Activated naive CD8-positive, alpha-beta T cell treated with anti-CD3 and anti-CD28 coated beads for 36 hours (primary cell): ENCODE results near the gene PLCB4. TPM values are rescaled to one million over a fixed set of nuclear protein-coding genes. Genes with fewer than 3 reads are reported as not detected.

ENCODE experiments used
- DNase-seq: peaks from one replicate; pipeline ENCODE4 v3.0.0; 2021
- H3K27ac Mint-ChIP-seq: one replicate; pipeline ENCODE4 v1.8.0; 2022; ENCODE audit warnings: mild to moderate bottlenecking, moderate library complexity, mixed read lengths
- H3K27me3 Mint-ChIP-seq: one replicate; pipeline ENCODE4 v1.8.0; 2022; ENCODE audit warnings: mild to moderate bottlenecking, mixed read lengths
- H3K36me3 Mint-ChIP-seq: one replicate; pipeline ENCODE4 v1.8.0; 2021; ENCODE audit warnings: mild to moderate bottlenecking, mixed read lengths
- H3K4me1 Mint-ChIP-seq: one replicate; pipeline ENCODE4 v1.8.0; 2021; ENCODE audit warnings: mixed read lengths
- H3K4me3 Mint-ChIP-seq: one replicate; pipeline ENCODE4 v1.8.0; 2022; ENCODE audit warnings: mild to moderate bottlenecking, moderate library complexity, mixed read lengths
- H3K9me3 Mint-ChIP-seq: one replicate; pipeline ENCODE4 v1.8.0; 2022; ENCODE audit warnings: mixed read lengths
- total RNA-seq, 2 experiments: library from RNA; stranded (reverse); gene quantifications; one replicate each; pipeline ENCODE4 v1.2.3, GENCODE V29; 2021

The PLCB4 gene
- not detected for total RNA-seq

GRCh38 chr20:9068841-9069663 lies at the start of gene PLCB4:
PLCB4 (plus strand) TSS chr20:9069087; CDS start chr20:9307815, 238,728 bp downstream.
- H3K4me3 Mint-ChIP-seq: peak within 1 kb of the TSS; percentile 49
- H3K36me3 Mint-ChIP-seq: no peaks in the 10 kb centered on the region
- no peaks in the 10 kb centered on the region for H3K4me1 Mint-ChIP-seq
- peaks cover 6% of the 10 kb centered on the region for H3K9me3 Mint-ChIP-seq
- no peak for DNase-seq
- H3K27me3 Mint-ChIP-seq: peaks cover 40% of the 10 kb centered on the region
- H3K27ac Mint-ChIP-seq: no peak within 1 kb of the TSS

- no peak overlapping the region for H3K27ac Mint-ChIP-seq
- H3K36me3 Mint-ChIP-seq: no peaks in the 10 kb centered on the region
- H3K4me3 Mint-ChIP-seq: no peak overlapping the region
- H3K27me3 Mint-ChIP-seq: peaks cover 4% of the 10 kb centered on the region
- DNase-seq: no peak
- H3K4me1 Mint-ChIP-seq: no peaks in the 10 kb centered on the region
- H3K9me3 Mint-ChIP-seq: no peaks in the 10 kb centered on the region
Observed at GRCh38 chr20:9019833-9020232, 49.1 kb upstream of the PLCB4 start.

GRCh38 chr20:9021216-9021615 lies 47.7 kb upstream of the PLCB4 start:
- no peak overlapping the region for H3K4me3 Mint-ChIP-seq
- H3K9me3 Mint-ChIP-seq: no peaks in the 10 kb centered on the region
- H3K27ac Mint-ChIP-seq: no peak overlapping the region
- no peak for DNase-seq
- H3K27me3 Mint-ChIP-seq: peaks cover 4% of the 10 kb centered on the region
- H3K4me1 Mint-ChIP-seq: no peaks in the 10 kb centered on the region
- no peaks in the 10 kb centered on the region for H3K36me3 Mint-ChIP-seq

GRCh38 chr20:9021699-9022098 lies 47.2 kb upstream of the PLCB4 start:
- H3K9me3 Mint-ChIP-seq: no peaks in the 10 kb centered on the region
- no peak overlapping the region for H3K27ac Mint-ChIP-seq
- H3K27me3 Mint-ChIP-seq: peaks cover 4% of the 10 kb centered on the region
- no peaks in the 10 kb centered on the region for H3K36me3 Mint-ChIP-seq
- H3K4me3 Mint-ChIP-seq: no peak overlapping the region
- DNase-seq: no peak
- no peaks in the 10 kb centered on the region for H3K4me1 Mint-ChIP-seq

- no peaks in the 10 kb centered on the region for H3K36me3 Mint-ChIP-seq
- H3K27me3 Mint-ChIP-seq: peaks cover 4% of the 10 kb centered on the region
- no peaks in the 10 kb centered on the region for H3K9me3 Mint-ChIP-seq
- no peaks in the 10 kb centered on the region for H3K4me1 Mint-ChIP-seq
- DNase-seq: no peak
- H3K27ac Mint-ChIP-seq: no peak overlapping the region
- no peak overlapping the region for H3K4me3 Mint-ChIP-seq
Observed at GRCh38 chr20:9022376-9022775, 46.5 kb upstream of the PLCB4 start.

GRCh38 chr20:9024606-9025005 lies 44.3 kb upstream of the PLCB4 start:
- no peaks in the 10 kb centered on the region for H3K9me3 Mint-ChIP-seq
- no peak overlapping the region for H3K4me3 Mint-ChIP-seq
- no peak overlapping the region for H3K27ac Mint-ChIP-seq

GRCh38 chr20:9025011-9025410 lies 43.9 kb upstream of the PLCB4 start:
- Mint-ChIP-seq H3K4me3 (no peak overlapping the region), H3K36me3 (no peaks in the 10 kb centered on the region), H3K27ac (no peak overlapping the region), H3K9me3 (no peaks in the 10 kb centered on the region), H3K4me1 (no peaks in the 10 kb centered on the region), H3K27me3 (peaks cover 4% of the 10 kb centered on the region)
- DNase-seq: no peak

More at GRCh38 chr20:9024606-9025005, 44.3 kb upstream of the PLCB4 start:
- DNase-seq: no peak
- H3K36me3 Mint-ChIP-seq: no peaks in the 10 kb centered on the region
- H3K27me3 Mint-ChIP-seq: peaks cover 4% of the 10 kb centered on the region
- no peaks in the 10 kb centered on the region for H3K4me1 Mint-ChIP-seq

- H3K9me3 Mint-ChIP-seq: no peaks in the 10 kb centered on the region
Observed at GRCh38 chr20:9025643-9026042, 43.2 kb upstream of the PLCB4 start.

GRCh38 chr20:9027626-9028025 lies 41.3 kb upstream of the PLCB4 start:
- no peak for DNase-seq
- Mint-ChIP-seq H3K27me3 (peaks cover 4% of the 10 kb centered on the region), H3K4me1 (no peaks in the 10 kb centered on the region), H3K4me3 (no peak overlapping the region), H3K36me3 (no peaks in the 10 kb centered on the region), H3K27ac (no peak overlapping the region), H3K9me3 (no peaks in the 10 kb centered on the region)

More at GRCh38 chr20:9025643-9026042, 43.2 kb upstream of the PLCB4 start:
- H3K4me1 Mint-ChIP-seq: no peaks in the 10 kb centered on the region
- H3K36me3 Mint-ChIP-seq: no peaks in the 10 kb centered on the region
- no peak overlapping the region for H3K4me3 Mint-ChIP-seq
- H3K27ac Mint-ChIP-seq: no peak overlapping the region
- no peak for DNase-seq
- H3K27me3 Mint-ChIP-seq: peaks cover 4% of the 10 kb centered on the region

GRCh38 chr20:9028419-9028818 lies 40.5 kb upstream of the PLCB4 start:
- no peak overlapping the region for H3K27ac Mint-ChIP-seq
- no peak overlapping the region for H3K4me3 Mint-ChIP-seq
- H3K9me3 Mint-ChIP-seq: peaks cover 3% of the 10 kb centered on the region
- no peak for DNase-seq
- no peaks in the 10 kb centered on the region for H3K36me3 Mint-ChIP-seq
- no peaks in the 10 kb centered on the region for H3K4me1 Mint-ChIP-seq
- no peaks in the 10 kb centered on the region for H3K27me3 Mint-ChIP-seq

GRCh38 chr20:9031991-9032390 lies 36.9 kb upstream of the PLCB4 start:
- no peaks in the 10 kb centered on the region for H3K4me1 Mint-ChIP-seq
- no peak overlapping the region for H3K27ac Mint-ChIP-seq
- no peaks in the 10 kb centered on the region for H3K27me3 Mint-ChIP-seq
- no peaks in the 10 kb centered on the region for H3K36me3 Mint-ChIP-seq
- DNase-seq: no peak
- H3K4me3 Mint-ChIP-seq: no peak overlapping the region
- H3K9me3 Mint-ChIP-seq: peaks cover 4% of the 10 kb centered on the region

GRCh38 chr20:9032758-9033157 lies 36.1 kb upstream of the PLCB4 start:
- H3K4me1 Mint-ChIP-seq: no peaks in the 10 kb centered on the region
- no peak overlapping the region for H3K4me3 Mint-ChIP-seq
- H3K27ac Mint-ChIP-seq: no peak overlapping the region
- DNase-seq: no peak
- H3K9me3 Mint-ChIP-seq: peaks cover 4% of the 10 kb centered on the region
- no peaks in the 10 kb centered on the region for H3K36me3 Mint-ChIP-seq
- no peaks in the 10 kb centered on the region for H3K27me3 Mint-ChIP-seq

- Mint-ChIP-seq H3K4me1 (no peaks in the 10 kb centered on the region), H3K9me3 (peaks cover 4% of the 10 kb centered on the region), H3K4me3 (no peak overlapping the region), H3K27me3 (no peaks in the 10 kb centered on the region), H3K27ac (no peak overlapping the region), H3K36me3 (no peaks in the 10 kb centered on the region)
- no peak for DNase-seq
Observed at GRCh38 chr20:9035126-9035525, 33.8 kb upstream of the PLCB4 start.

- no peaks in the 10 kb centered on the region for H3K36me3 Mint-ChIP-seq
- no peak overlapping the region for H3K4me3 Mint-ChIP-seq
- no peaks in the 10 kb centered on the region for H3K4me1 Mint-ChIP-seq
- no peak for DNase-seq
- no peak overlapping the region for H3K27ac Mint-ChIP-seq
- peaks cover 4% of the 10 kb centered on the region for H3K9me3 Mint-ChIP-seq
- H3K27me3 Mint-ChIP-seq: no peaks in the 10 kb centered on the region
Observed at GRCh38 chr20:9036593-9036992, 32.3 kb upstream of the PLCB4 start.

- no peaks in the 10 kb centered on the region for H3K4me1 Mint-ChIP-seq
- no peak overlapping the region for H3K4me3 Mint-ChIP-seq
- no peak for DNase-seq
- no peak overlapping the region for H3K27ac Mint-ChIP-seq
- no peaks in the 10 kb centered on the region for H3K9me3 Mint-ChIP-seq
- no peaks in the 10 kb centered on the region for H3K36me3 Mint-ChIP-seq
- no peaks in the 10 kb centered on the region for H3K27me3 Mint-ChIP-seq
Observed at GRCh38 chr20:9038791-9039535, 29.9 kb upstream of the PLCB4 start.
